Cardiac fibroblast (primary cell): Measurements from ENCODE around the gene CCDC146.
"Not testable (repeated sequence)": the region's sequence is repeated elsewhere in the genome, so short reads cannot be mapped to it uniquely, and the experiment has no call there.

ENCODE experiments used
- DNase-seq, 2 donors: peaks; one replicate each; pipeline versions ENCODE4 v3.0.0 to v3.0.0-alpha.2; 2010; ENCODE audit warnings: low read depth in 2 of 2
- H3K4me3 ChIP-seq, 2 donors: replicated peaks in 1 of 2; 1 replicate in 1 of 2; 2 replicates in 1 of 2; pipeline ENCODE4 v1.5.1; 2011; ENCODE audit warnings: low read depth in 2 of 2, low read length in 2 of 2, mild to moderate bottlenecking in 2 of 2, moderate library complexity in 1 of 2

The CCDC146 gene

GRCh38 chr7:77121860-77122681 lies at the start of gene CCDC146:
Gene CCDC146 (plus strand): TSS chr7:77122615. CDS start chr7:77167669, 45,054 bp downstream.
- peak; percentile 99 for DNase-seq
- peak within 1 kb of the TSS; percentile 74 to 76 for H3K4me3 ChIP-seq

DNA sequence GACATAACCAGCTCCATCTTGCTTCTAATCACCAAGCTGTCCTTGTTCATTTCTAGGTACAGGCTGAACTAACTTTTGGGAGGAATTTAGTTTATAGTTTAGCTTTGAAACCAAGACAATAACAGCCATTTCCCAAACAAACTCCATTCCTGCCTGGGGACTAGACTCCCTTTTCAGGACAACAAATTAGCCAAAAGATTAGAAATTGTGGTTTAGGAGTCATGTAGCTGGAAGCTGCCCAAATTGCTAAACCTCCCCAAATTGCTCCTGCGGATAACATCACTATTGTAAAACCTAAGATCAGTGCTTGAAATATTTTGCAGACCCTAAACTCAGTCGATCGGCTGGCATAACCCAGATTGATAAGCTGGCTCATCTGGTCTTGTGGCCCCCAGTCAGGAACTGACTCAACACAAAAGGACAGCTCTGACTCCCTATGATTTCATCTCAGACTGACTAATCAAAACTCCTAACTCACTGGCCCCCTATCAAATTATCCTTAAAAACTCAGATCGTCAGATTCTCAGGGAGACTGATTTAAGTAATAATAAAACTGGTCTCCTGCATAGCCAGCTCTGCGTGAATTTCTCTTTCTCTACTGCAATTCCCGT lies 47.5 kb upstream of the CCDC146 start:
- peak; percentile 21 to 48 for DNase-seq
- not testable (repeated sequence) for H3K4me3 ChIP-seq

DNA sequence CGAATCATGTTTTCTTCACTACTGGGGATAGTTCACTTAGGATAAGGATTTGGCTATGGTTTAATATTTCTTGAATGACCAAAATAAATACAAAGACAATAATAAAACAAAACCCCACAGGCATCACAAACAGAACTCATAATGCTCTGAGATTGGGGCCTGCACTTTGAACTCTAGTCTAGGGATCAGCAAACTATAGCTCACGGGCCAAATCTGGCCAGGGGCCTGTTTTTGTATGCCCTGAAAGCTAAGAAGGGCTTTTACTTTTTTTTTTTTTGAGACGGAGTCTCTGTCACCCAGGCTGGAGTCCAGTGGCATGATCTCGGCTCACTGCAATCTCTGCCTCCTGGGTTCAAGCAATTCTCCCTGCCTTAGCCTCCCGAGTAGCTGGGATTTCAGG lies 45.4 kb upstream of the CCDC146 start:
- H3K4me3 ChIP-seq, DNase-seq: not testable (repeated sequence)

DNA sequence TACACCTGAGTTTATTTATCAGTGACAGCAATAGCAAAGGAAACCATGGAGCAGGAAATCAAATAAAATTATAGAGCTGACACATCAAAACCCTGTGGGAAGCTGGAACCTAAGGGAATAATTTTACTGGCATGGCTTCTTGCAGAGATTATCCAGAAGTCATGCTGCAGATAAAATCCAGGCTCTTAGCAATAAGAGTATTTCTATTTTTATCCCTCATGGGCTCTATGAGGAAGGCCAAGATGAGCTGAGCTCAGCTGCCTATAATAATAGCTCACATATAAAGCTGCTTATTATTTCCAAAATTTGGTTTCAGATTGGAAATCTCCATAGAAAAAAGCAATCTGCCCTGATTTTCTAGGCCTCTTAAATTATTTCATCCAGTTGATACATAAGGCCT lies 43.3 kb upstream of the CCDC146 start:
- peak in 1 of 2 donors; percentile 2 for DNase-seq
- not testable (repeated sequence) for H3K4me3 ChIP-seq

DNA sequence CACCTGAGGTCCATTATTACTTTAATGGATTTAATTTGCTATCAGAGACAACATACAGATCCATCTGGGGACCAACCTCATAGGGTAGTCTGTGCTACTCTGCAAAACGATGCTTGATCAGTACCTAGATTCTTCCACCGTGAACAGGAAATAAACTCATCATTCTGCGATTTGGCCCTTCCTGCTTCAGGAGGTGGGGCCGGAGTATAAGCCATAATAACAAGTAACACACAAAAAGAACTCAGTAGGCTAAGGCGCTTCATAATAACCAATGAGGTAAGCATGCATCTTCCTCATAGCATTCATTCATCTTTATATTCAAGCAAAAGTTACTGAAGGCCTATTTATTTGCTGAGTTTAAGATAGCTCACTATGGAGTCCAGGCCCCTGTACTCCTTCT lies 42.8 kb upstream of the CCDC146 start:
- H3K4me3 ChIP-seq, result not testable (repeated sequence)
- peak in 1 of 2 donors; percentile 10 for DNase-seq

DNA sequence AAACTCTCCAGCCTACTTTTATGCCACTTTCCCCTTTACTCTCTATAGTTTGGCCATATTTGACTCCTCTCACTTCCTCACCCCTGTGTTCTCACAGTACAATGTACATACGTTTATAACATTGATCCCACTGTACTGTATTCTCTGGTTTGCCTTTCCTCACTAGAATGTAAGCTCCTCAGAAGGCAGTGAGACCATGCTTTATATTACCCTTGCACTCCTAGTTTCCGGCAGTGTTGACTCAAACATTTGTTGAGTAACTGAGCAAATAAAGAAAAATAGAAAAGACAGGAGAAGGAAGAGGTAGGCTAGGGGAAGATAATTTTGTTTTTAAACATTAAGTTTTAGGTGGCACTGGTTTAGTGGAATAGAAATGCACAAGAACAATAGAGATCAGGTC lies 42.2 kb upstream of the CCDC146 start:
- not testable (repeated sequence) for DNase-seq, H3K4me3 ChIP-seq

GRCh38 chr7:77082192-77082591 lies 40.2 kb upstream of the CCDC146 start:
- not testable (repeated sequence) for H3K4me3 ChIP-seq, DNase-seq

GRCh38 chr7:77092301-77092700 lies 30.1 kb upstream of the CCDC146 start:
- not testable (repeated sequence) for H3K4me3 ChIP-seq, DNase-seq

GRCh38 chr7:77100501-77100900 lies 21.9 kb upstream of the CCDC146 start:
- not testable (repeated sequence) for DNase-seq, H3K4me3 ChIP-seq

GRCh38 chr7:77101187-77101586 lies 21.2 kb upstream of the CCDC146 start:
- DNase-seq, H3K4me3 ChIP-seq: not testable (repeated sequence)

- not testable (repeated sequence) for H3K4me3 ChIP-seq
Observed at GRCh38 chr7:77102671-77103070, 19.7 kb upstream of the CCDC146 start.

GRCh38 chr7:77105904-77106303 lies 16.5 kb upstream of the CCDC146 start:
- not testable (repeated sequence) for H3K4me3 ChIP-seq, DNase-seq

More at GRCh38 chr7:77102671-77103070, 19.7 kb upstream of the CCDC146 start:
- DNase-seq, result not testable (repeated sequence)

DNA sequence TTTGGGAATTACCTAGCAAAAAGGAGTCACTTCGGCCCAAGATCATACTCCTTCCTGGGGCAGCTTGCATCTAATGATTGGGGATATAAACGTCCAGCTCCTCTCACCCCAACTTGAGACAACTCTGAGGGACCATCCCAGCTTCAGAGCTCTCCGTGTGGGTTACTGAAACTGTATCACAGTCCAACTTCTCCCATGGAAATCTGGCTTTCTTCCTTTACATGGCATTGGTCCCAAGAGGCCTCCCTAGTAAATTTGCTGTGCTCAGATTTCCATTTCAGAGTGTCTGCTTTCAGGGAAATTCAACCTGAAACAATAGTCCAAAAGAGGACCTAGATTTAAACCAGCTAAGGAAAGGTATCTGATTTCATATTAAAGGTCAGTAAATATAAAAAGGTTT lies 14.8 kb upstream of the CCDC146 start:
- not testable (repeated sequence) for DNase-seq, H3K4me3 ChIP-seq

DNA sequence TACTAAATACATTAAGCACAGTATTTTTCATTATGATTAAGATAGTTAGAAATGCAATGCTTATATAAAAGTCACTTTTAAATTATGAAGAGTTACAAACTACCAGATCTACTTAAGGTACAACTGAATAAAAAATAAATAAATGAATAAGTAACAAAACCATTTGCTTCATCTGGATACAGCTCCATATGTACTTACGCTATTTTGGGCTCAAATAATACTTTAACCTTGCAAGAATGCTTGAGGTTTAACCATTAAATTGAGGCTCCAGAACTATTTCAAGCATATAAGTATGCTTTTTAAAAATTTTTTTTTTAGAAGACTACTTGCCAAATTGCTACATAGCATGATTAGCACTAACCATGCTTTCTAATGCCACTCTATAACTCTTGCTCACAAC lies 14.1 kb upstream of the CCDC146 start:
- not testable (repeated sequence) for DNase-seq, H3K4me3 ChIP-seq

- peak; percentile 39 to 47 for DNase-seq
- H3K4me3 ChIP-seq, result not testable (repeated sequence)
Observed at GRCh38 chr7:77112719-77113306, 9.6 kb upstream of the CCDC146 start.

GRCh38 chr7:77125486-77125885 lies 3.1 kb downstream of the CCDC146 start:
- not testable (repeated sequence) for H3K4me3 ChIP-seq
- peak; percentile 13 to 41 for DNase-seq

DNA sequence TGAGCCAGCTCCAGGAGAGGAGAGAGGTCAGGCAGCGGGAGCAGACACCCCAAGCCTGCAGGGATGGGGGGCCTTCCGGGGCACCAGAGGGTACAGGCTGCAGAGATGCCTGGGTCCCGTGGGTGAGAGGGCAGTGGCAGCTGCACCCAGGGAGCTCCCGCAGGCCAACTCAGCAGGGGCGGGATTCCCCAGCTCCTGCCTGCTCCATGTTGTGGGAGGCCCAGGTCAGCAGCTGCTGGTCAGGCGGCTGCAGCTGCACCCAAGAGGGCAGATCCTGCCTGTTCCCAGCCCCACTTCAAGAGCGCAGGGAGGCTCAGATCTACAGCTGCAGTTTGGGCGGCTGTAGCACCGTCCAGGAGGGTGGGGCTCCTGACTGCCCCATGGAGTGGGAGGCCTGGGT lies 4.6 kb downstream of the CCDC146 start:
- DNase-seq, H3K4me3 ChIP-seq: not testable (repeated sequence)

DNA sequence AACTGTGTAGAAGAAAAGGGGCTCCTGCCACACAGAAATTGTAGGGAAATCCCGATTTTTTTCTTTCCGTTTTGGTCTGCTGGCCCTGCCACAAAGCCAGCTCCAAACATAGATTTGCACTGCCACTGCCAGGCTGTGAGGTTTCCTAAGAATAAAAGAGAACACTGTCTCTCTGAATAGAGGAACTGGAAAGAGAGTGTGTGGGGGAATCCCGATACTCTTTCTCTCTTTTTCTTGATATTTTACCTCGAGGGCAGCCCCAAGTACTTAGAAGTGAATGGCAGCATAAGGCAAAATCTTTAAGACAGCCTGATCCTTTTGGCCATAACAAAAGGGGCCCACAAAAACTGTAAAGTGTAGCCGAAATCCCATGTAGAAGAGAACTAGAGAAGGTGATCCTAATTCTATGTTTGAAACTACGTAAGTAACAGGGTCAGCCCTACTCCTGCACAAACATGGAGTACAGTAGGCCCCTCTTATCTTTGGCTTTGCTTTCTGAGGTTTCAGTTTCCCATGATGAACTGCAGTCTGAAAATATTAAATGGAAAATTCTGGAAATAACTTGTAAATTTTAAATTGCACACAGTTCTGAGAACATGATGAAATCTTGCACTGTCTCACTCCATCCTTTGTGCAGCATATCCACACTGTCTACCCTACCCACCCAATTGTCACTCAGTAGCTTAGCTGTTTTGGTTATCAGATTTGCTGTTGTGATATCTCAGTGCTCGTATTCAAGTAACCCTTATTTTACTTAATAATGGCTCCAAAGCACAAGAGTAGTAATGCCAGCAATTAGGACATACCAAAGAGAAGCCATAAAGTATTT lies 6.4 kb downstream of the CCDC146 start:
- H3K4me3 ChIP-seq, result not testable (repeated sequence)
- peak in 1 of 2 donors; percentile 5 for DNase-seq
